B cell (primary cell): ENCODE results near the gene FATE1. TPM values are rescaled to one million over a fixed set of nuclear protein-coding genes. Genes with fewer than 3 reads are reported as not detected.

Source experiments
- ATAC-seq: fragments of 200-7000 bp; cut with Tn5 transposase; one replicate; pipeline ENCODE4 v1.10.0; 2021; ENCODE audit warnings: low read depth, mild to moderate bottlenecking, moderate number of reproducible peaks, moderate library complexity
- CTCF ChIA-PET: fragments of 350-600 bp; sonication (Branson Sonifier 250); formaldehyde crosslinking; loops from one replicate; lab custom pipeline; 2021; ENCODE audit warnings: antibody characterized with exemption, inconsistent platforms; lab: Charles Lee
- POLR2A ChIA-PET: fragments of 350-600 bp; sonication (Branson Sonifier 250); formaldehyde crosslinking; loops from one replicate; lab custom pipeline; 2021; ENCODE audit warnings: antibody characterized with exemption; lab: Charles Lee
- DNase-seq: peaks from one replicate; pipeline ENCODE4 v3.0.0; 2013
- H2AFZ ChIP-seq: 2 replicates; pipeline ENCODE4 v1.6.1; 2012; ENCODE audit warnings: mild to moderate bottlenecking, low read depth, low read length; ENCODE audit not compliant: insufficient read depth, poor library complexity, severe bottlenecking
- H3K27ac ChIP-seq, 2 donors: 1 replicate in 1 of 2; 2 replicates in 1 of 2; pipeline ENCODE4 v1.5.1; 2012 to 2013; ENCODE audit warnings: low read length in 2 of 2, mild to moderate bottlenecking in 2 of 2, moderate library complexity in 1 of 2
- H3K27me3 ChIP-seq, 4 experiments: fragments of 200-600 bp in 1 of 4; sonication (generic) in 1 of 4; replicated peaks in 1 of 4; 1 replicate in 2 of 4; 2 replicates in 2 of 4; pipeline versions ENCODE4 v1.6.1 to v1.7.0; 2013 to 2016; ENCODE audit warnings: low read length in 3 of 4, mild to moderate bottlenecking in 2 of 4, mixed read lengths in 1 of 4, moderate library complexity in 1 of 4; ENCODE audit not compliant: insufficient read depth in 4 of 4, control insufficient read depth in 3 of 4; ENCODE audit errors: control extremely low read depth in 1 of 4
- H3K36me3 ChIP-seq, 2 experiments: replicated peaks in 1 of 2; 1 replicate in 1 of 2; 2 replicates in 1 of 2; pipeline versions ENCODE4 v1.6.1 to v1.7.1; 2013; ENCODE audit warnings: low read length in 1 of 2; ENCODE audit not compliant: insufficient read depth in 2 of 2, control insufficient read depth in 1 of 2; ENCODE audit errors: control extremely low read depth in 1 of 2, extremely low read depth in 1 of 2
- H3K4me1 ChIP-seq, 2 donors: fragments of 200-600 bp in 1 of 2; sonication (generic) in 1 of 2; 1 replicate in 1 of 2; 2 replicates in 1 of 2; pipeline versions ENCODE4 v1.5.1 to v1.6.1; 2013 to 2017; ENCODE audit warnings: low read length in 2 of 2; ENCODE audit not compliant: control insufficient read depth in 2 of 2, insufficient read depth in 2 of 2
- H3K4me2 ChIP-seq: replicated peaks from 2 replicates; pipeline ENCODE3; 2012; ENCODE audit warnings: mild to moderate bottlenecking, low read depth, low read length; ENCODE audit not compliant: poor library complexity, severe bottlenecking
- H3K4me3 ChIP-seq, 5 experiments: fragments of 200-600 bp in 1 of 5; sonication (generic) in 1 of 5; 1 replicate in 3 of 5; 2 replicates in 2 of 5; pipeline versions ENCODE4 v1.5.1 to v1.7.0; 2011 to 2016; ENCODE audit warnings: low read length in 4 of 5, mild to moderate bottlenecking in 4 of 5, low read depth in 2 of 5, control low read depth in 1 of 5, moderate library complexity in 1 of 5; ENCODE audit not compliant: insufficient read depth in 1 of 5; ENCODE audit errors: control extremely low read depth in 1 of 5, extremely low read depth in 1 of 5
- H3K79me2 ChIP-seq: fragments of 200-600 bp; sonication (generic); one replicate; pipeline ENCODE4 v1.6.0; 2016; ENCODE audit warnings: low read length; ENCODE audit not compliant: control insufficient read depth, insufficient read depth
- H3K9ac ChIP-seq: fragments of 200-600 bp; sonication (generic); 2 replicates; pipeline ENCODE4 v1.6.1; 2017; ENCODE audit warnings: mild to moderate bottlenecking, low read length, moderate library complexity
- H3K9me3 ChIP-seq, 3 donors: one replicate each; pipeline versions ENCODE4 v1.6.1 to v1.7.1; 2013; ENCODE audit warnings: low read length in 2 of 3; ENCODE audit not compliant: control insufficient read depth in 2 of 3, insufficient read depth in 1 of 3; ENCODE audit errors: control extremely low read depth in 1 of 3
- H4K20me1 ChIP-seq: 2 replicates; pipeline ENCODE4 v1.6.0; 2012; ENCODE audit warnings: mild to moderate bottlenecking, low read length; ENCODE audit not compliant: insufficient read depth, control insufficient read depth, poor library complexity, severe bottlenecking
- H3K27ac Mint-ChIP-seq: one replicate; pipeline ENCODE4 v1.8.0; 2021; ENCODE audit warnings: mixed read lengths
- H3K27me3 Mint-ChIP-seq: one replicate; pipeline ENCODE4 v1.8.0; 2021; ENCODE audit warnings: mixed read lengths
- H3K4me1 Mint-ChIP-seq: one replicate; pipeline ENCODE4 v1.8.0; 2021; ENCODE audit warnings: mixed read lengths
- H3K4me3 Mint-ChIP-seq: one replicate; pipeline ENCODE4 v1.8.0; 2021; ENCODE audit warnings: mixed read lengths
- H3K9me3 Mint-ChIP-seq: one replicate; pipeline ENCODE4 v1.8.0; 2022; ENCODE audit warnings: mixed read lengths; ENCODE audit not compliant: insufficient read depth
- EZH2 ChIP-seq: IDR thresholded peaks from 2 replicates; pipeline ENCODE4 v1.6.1; 2012; ENCODE audit warnings: borderline replicate concordance, low read depth, mild to moderate bottlenecking, moderate library complexity, low read length; ENCODE audit not compliant: insufficient read depth, poor library complexity, severe bottlenecking
- WGBS: methylation state at CpG from one replicate; pipeline ENCODE4 v1.1.5; 2013; ENCODE audit warnings: missing lambda C conversion rate; ENCODE audit not compliant: insufficient coverage; 5-methylcytosine and 5-hydroxymethylcytosine counted together
- intact Hi-C: fragments of 100-400 bp; cut with micrococcal nuclease; formaldehyde crosslinking; loops from one replicate; pipeline ENCODE4 v1.10.0; 2022
- polyA plus RNA-seq: library from polyadenylated mRNA; depleted of rRNA; stranded (reverse); fragments of >200 nt; gene quantifications from 2 replicates; pipeline ENCODE4 v1.2.3, GENCODE V29; 2012
- total RNA-seq, 2 donors: library from RNA; stranded (reverse); fragments of 120-200 nt in 1 of 2; gene quantifications; 1 replicate in 1 of 2; 2 replicates in 1 of 2; pipeline versions ENCODE4 v1.2.3 to v1.2.4, GENCODE V29; 2013 to 2022
- TF ChIP-seq, protein P1 (sequence below): fragments of 200-600 bp; IDR thresholded peaks from one replicate; pipeline ENCODE4 v1.8.0; 2022; ENCODE audit warnings: antibody characterized with exemption, mild to moderate bottlenecking

The FATE1 gene
- total and polyA plus RNA-seq, 2 donors (not counting 1 experiment from before 2014, with no cell fraction given) = not detected

DNA sequence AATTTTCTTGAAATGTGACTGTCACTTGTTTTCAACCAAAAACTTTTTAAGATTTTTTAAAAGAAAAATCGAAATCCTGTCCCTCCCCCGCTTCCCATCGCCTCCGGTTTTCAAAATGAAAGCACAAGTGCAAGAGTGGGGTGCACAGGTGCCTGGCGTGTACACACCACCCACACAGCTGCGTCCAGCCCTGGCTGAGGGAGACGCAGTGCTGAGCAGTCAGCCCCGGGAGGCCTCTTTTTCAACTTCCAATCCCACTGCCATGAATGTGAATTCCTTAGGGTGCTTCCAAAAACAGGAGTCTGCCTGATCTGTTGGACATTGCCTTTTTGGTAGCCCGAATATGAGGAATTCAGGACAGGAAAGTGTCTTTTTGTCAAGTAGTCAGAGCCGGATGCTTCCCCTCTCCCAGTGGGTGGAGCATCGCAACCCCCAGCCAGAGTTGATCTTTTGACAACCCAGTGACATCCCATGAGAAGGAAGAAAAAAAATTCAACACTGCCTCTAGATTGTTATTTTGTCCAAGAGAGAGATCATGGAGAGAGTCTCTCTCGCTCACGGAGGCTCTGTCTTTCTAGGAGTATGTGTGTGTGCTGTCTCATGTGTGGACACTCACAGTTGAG, 11.7 kb upstream of the FATE1 start:
- WGBS = 79% methylated on average over 3 of the region's 13 CpGs
- Histone ChIP-seq H3K4me3 (no peak overlapping the region), H3K79me2 (no peaks in the 10 kb centered on the region), H3K9me3 (no peaks in the 10 kb centered on the region), H3K36me3 (no peaks in the 10 kb centered on the region), H3K27me3 (no peaks in the 10 kb centered on the region), H3K9ac (no peak overlapping the region), H3K4me2 (no peak overlapping the region), H4K20me1 (no peaks in the 10 kb centered on the region), H2AFZ (no peak overlapping the region), H3K27ac (no peak overlapping the region), H3K4me1 (no peaks in the 10 kb centered on the region)
- no peaks in the 10 kb centered on the region for H3K4me1 Mint-ChIP-seq
- ChIA-PET POLR2A (no interaction called here), CTCF (no interaction called here)
- no peak for ATAC-seq
- no peak for DNase-seq
- no peak for TF ChIP-seq EZH2
- TF ChIP-seq, protein P1, sequence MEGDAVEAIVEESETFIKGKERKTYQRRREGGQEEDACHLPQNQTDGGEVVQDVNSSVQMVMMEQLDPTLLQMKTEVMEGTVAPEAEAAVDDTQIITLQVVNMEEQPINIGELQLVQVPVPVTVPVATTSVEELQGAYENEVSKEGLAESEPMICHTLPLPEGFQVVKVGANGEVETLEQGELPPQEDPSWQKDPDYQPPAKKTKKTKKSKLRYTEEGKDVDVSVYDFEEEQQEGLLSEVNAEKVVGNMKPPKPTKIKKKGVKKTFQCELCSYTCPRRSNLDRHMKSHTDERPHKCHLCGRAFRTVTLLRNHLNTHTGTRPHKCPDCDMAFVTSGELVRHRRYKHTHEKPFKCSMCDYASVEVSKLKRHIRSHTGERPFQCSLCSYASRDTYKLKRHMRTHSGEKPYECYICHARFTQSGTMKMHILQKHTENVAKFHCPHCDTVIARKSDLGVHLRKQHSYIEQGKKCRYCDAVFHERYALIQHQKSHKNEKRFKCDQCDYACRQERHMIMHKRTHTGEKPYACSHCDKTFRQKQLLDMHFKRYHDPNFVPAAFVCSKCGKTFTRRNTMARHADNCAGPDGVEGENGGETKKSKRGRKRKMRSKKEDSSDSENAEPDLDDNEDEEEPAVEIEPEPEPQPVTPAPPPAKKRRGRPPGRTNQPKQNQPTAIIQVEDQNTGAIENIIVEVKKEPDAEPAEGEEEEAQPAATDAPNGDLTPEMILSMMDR = no peak
- H3K4me3 Mint-ChIP-seq = no peak overlapping the region
- no peaks in the 10 kb centered on the region for H3K27me3 Mint-ChIP-seq
- intact Hi-C loops = no loop called here
- no peaks in the 10 kb centered on the region for H3K9me3 Mint-ChIP-seq
- no peak overlapping the region for H3K27ac Mint-ChIP-seq

DNA sequence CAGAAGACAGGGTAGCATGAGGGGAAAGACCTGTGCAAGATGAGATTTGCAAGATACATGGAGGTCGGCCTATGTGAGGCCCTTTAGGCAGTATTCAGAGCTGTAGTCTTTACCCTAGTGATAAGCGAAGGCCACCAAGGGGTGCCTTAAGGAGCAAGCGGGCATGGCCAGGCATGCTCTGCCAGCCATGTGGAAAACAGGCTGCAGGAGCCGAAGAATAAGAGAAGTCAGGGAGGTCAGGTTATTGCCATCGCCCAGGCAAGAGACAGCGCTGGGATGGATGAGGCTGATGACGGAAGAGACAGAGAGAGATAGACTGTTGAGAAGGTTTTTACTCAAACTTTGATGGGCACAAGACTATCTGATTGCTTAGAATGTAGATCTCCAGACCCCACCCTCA, 7.0 kb upstream of the FATE1 start:
- 68% methylated on average over 6 of the region's 7 CpGs for WGBS
- no peak for ATAC-seq
- H3K9me3 Mint-ChIP-seq = no peaks in the 10 kb centered on the region
- Histone ChIP-seq H3K4me2 (no peak overlapping the region), H3K27ac (no peak overlapping the region), H3K4me3 (no peak overlapping the region), H3K79me2 (no peaks in the 10 kb centered on the region), H3K27me3 (no peaks in the 10 kb centered on the region), H3K36me3 (no peaks in the 10 kb centered on the region), H3K4me1 (no peaks in the 10 kb centered on the region), H4K20me1 (no peaks in the 10 kb centered on the region), H3K9me3 (no peaks in the 10 kb centered on the region), H2AFZ (no peak overlapping the region), H3K9ac (no peak overlapping the region)
- CTCF ChIA-PET = no interaction called here
- H3K27me3 Mint-ChIP-seq = no peaks in the 10 kb centered on the region
- no peak for TF ChIP-seq EZH2
- TF ChIP-seq, protein P1 = no peak
- POLR2A ChIA-PET = no interaction called here
- no peak for DNase-seq
- H3K4me1 Mint-ChIP-seq = no peaks in the 10 kb centered on the region
- no peak overlapping the region for H3K27ac Mint-ChIP-seq
- no peak overlapping the region for H3K4me3 Mint-ChIP-seq
- intact Hi-C loops = no loop called here
